NCI-H1105 (cell line): Measurements from ENCODE around the gene CYBC1.

Experiments used
- DNase-seq: peaks from one replicate; lab custom pipeline; 2025; lab: John Stamatoyannopoulos, UW

CYBC1 gene

GRCh38 chr17:82450357-82451106, at the start of gene CYBC1:
CYBC1 (minus strand) TSS chr17:82450752; CDS start chr17:82449254, 1,498 bp downstream.
- peak; percentile 81 for DNase-seq

DNA sequence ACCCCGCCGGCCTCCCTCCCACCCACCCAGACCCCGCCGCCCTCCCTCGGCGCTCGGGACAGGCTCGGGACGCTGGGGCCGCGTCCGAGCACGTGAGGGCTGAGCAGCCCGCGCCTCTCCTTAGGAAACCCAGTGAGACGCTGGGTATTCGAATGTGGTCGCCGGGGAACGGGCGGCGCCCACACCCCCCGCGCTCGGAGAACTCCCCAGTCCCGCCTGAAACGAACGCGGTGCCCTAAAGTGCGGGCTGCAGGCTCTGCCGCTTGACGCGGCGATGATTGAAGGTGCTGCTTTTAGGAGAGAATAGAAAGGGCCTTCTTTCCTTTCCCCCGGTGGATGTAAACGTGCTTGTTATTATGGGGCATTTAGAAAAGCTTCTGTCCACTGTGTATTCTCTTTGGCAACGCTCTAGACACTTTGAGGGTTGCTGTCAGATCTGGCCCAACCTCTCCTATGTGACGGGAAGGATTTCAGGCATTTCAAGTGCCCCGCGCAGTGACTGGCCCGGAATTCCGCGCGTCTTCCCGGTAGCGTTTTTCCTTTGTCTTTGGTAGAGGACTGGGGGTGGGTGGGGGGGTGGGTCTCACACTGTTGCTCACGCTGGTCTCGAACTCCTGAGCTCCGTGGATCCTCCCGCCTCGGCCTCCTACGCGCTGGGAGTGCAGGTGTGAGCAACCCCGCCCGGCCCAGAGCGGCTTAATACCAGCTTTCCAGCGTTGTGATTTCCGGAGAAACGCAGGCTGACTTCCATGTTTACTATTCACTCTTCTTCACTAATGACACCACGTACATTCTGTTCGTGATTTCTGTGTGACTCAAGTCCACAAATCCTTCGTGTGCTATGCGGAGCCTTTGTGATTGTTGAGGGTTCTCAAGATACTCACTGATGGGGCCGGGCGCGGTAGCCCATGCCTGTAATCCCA, 47.2 kb upstream of the CYBC1 start:
- DNase-seq: no peak

DNA sequence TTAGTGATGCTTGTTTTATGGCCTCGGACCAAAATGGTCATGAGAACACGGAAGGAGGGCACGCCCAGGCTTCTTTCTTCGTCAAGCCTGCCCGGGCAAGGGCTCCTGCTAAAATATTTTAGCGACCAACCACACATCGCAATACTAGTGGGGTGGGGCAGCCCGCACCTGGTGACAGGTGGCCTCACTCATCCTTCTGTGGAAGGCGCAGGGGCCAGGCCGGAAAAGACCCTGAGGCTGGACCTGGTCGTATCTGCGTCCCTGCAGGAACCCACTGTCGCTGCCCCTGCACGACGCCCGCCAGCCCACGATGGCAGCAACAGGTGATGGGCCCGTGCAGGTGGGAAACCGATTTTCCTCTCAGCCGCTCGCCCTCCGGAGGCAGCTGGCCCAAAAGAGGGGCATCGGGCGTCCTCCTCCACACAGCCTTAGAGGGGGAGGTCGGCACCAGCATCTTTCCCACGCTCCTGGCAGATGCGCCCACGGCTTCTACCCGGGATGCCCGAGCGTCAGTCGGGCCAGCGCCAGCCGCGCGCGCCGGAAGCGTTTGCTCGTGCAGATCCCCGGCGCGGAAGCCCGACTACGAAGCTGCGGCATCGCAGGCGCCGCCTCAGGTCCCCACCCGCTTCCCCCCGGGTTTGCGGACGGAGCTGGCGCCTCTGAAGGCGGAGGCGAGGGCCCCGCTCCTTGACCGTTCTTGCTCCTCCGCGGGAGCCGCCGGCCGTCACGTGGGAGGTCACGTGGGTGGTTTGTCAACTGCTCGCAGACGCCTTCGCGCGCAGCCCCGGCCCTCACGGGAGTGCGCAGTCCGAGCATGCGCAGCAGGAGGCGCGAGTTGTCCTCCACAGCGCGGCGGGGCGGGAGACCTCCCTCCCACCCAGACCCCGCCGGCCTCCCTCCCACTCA, 46.2 kb upstream of the CYBC1 start:
- peak; percentile 93 for DNase-seq

GRCh38 chr17:82495844-82496528, 45.4 kb upstream of the CYBC1 start:
- no peak for DNase-seq

DNA sequence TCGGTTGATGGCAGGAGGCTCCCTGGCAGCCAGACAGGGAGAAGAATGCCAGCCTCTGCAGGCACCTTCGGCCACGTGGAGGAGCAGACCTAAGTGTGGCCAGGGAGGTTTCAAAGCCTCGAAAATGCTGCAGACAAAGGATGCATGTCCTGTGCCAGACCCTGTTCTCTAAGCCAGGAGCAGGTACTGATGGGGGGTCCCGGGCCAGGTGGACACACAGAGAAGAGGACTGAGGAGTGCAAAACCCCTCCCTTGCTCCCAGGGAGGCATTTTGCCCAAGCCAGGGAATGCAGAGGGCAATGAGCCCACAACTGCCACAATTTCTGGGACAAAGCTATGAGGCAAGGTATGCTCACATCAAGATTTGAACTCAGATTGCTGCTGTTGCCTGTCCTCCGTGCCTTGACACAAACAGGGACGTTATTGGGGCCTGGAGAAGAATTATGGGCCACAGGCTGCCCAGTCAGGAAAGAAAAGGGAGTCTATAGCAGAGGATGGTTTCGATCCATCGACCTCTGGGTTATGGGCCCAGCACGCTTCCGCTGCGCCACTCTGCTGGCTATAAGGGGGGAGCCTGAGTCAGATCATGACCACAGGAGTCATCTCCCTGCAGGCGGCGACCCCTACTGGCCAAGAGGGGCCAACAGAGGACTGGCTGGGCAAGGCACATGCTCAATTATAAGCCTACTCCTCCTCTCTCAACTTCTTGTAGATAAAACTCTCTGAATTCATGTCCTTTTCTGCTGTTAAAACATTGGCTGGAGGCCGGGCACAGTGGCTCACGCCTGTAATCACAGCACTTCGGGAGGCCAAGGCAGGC, 43.9 kb upstream of the CYBC1 start:
- peak; percentile 31 for DNase-seq

- no peak for DNase-seq
Measured at GRCh38 chr17:82493226-82493781, 42.8 kb upstream of the CYBC1 start.

DNA sequence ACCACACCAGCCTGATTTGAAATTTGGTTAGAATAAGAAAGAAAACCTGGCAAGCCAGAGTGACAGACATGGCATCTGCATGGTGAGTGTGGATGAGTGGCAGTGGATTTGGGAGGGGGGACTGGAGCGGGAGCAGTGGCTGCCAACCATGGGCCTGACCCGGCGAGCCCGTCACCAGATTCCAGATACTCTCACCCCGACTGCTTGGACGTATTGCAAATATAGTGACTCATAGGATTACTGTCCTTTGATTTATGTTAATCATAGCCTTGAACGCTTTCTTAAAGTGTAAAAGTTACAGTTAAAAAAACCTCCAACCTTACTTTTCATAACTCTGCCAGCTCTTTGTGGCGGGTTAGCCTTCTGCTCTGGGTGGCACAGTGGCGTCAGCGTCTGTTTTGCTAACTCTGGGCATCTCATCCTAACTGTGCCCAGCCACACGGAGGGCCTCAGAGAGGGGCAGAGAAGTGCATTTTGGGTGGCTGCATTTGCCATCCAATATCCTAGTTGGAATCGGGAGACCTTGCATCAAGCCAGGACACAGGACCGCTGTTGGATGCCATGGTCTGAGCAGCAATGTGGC, 42.2 kb upstream of the CYBC1 start:
- no peak for DNase-seq

DNA sequence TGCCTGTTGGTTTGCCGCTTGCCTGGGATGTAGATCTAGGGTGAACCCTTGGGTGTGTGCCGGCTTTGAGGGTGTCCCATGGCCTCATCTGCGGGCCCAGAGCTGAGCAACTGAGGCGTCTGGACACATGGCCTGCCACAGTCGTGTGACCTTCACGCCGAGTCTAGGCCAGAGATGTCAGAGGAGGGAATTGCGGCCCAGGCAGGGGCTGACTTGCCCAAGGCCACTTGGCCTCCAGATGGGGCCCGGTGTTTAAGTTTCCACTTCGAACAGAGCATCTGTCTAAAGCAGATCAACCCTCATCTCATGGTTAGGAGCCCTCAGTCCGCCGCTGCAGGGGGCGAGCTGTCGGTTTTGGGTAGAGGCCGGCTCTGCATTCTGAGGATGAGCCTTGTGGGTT, 41.0 kb upstream of the CYBC1 start:
- no peak for DNase-seq

DNA sequence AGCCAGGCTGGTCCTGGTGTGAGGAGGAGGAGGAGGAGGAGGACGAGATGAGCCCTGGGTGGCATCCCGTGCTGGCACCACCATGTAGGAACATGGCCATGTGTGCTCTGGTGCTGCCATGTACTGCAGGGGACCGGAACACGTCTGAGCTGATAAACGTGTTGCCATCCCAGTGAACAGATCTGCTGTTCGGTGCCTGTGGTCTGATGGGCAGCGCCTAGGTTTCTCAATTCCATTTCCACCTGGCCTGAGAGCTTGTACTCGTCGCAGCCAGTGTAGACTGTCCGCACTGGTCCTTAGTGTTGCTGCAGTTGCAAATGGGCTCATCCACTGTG, 40.6 kb upstream of the CYBC1 start:
- no peak for DNase-seq

DNA sequence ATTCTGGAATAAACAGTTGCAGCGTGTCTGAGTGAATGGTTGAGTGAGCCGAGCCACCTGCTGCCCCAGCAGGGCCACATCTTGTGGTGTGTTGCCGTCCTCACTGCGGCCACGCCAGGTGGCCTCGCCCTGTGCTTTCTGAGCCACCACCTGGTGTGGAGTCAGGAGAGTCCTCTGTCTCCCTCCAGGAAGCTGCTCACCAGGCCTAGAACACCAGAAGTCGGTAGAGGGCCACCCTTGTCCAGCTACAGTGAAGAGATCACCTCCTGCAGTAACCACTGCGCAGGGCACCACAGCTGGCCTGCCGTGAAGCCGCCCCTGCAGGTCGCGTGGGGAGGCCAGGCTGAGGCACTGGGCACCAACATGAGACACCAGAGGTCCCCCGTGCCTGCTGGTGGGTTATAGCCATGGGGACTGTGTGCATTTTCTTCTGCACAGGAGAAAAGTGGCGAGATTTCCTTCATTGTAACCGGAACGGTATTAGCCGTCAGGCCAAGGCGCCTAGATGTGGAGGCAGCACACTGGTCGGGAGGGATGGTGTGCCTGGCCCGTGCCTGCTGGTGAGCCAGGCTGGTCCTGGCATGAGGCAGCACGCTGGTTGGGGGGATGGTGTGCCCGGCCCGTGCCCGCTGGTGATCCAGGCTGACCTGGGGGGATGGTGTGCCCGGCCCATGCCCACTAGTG, 40.1 kb upstream of the CYBC1 start:
- no peak for DNase-seq

DNA sequence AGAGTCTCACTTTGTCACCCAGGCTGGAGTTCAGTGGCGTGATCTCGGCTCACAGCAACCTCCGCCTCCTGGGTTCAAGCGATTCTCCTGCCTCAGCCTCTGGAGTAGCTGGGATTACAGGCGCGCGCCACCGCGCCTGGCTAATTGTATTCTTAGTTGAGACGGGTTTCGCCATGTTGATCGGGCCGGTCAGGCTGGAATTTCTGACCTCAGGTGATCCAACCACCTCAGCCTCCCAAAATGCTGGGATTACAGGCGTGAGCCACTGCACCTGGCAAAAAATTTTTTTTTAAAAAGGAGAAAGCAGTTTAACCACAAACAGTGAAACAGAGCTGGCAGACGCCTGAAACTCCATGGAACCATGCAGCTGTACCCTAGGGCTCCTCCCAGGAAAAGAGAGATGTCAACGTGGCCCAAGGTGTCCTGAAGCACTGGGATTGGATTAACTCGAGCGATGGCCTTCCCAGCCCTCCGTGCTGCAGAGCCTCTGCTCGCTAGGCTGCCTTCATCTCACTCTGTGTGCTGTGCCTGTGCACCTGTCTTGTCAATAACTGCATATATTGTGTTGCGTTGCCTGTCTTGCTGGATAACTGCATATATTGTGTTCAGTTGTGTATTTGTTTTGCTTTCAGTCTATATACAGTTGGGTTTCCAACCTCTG, 39.4 kb upstream of the CYBC1 start:
- no peak for DNase-seq

- no peak for DNase-seq
Measured at GRCh38 chr17:82489117-82489516, 38.6 kb upstream of the CYBC1 start.

DNA sequence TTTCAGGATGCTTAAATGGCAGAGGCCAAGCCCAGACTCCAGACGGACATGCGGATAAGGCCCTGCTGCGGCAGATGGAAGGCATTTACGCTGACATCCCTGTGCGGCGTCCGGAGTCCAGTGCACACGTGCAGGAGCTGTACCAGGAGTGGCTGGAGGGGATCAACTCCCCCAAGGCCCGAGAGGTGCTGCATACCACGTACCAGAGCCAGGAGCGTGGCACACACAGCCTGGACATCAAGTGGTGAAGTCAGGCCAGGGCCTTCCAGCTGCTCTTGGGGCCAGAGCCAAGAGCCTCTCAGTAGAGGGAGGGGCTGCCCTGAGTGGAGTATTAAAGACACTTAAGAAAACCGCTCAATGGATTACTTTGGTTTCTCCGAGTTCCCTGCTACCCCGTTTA, 37.4 kb upstream of the CYBC1 start:
- DNase-seq: no peak

- no peak for DNase-seq
Measured at GRCh38 chr17:82486231-82487094, 35.9 kb upstream of the CYBC1 start.

DNA sequence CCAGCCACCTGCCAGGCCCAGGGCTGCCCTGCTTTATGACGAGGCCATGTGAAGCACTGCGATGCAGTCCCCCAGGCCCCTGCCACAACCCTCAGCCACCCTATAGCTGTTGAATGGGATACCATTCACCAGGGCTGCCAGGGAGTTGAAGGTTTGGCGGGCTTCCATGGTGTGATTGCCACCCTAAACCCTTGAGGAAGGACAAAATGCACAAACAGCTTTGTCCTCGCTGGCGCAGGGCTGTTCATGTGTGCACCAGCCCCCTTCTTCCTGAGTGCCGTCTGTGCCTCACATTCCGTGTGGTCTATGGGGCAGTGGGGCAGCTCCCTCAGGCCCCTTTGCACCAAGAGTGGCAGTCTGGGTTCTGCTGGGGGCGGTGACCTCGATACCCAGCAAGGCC, 33.3 kb upstream of the CYBC1 start:
- no peak for DNase-seq

DNA sequence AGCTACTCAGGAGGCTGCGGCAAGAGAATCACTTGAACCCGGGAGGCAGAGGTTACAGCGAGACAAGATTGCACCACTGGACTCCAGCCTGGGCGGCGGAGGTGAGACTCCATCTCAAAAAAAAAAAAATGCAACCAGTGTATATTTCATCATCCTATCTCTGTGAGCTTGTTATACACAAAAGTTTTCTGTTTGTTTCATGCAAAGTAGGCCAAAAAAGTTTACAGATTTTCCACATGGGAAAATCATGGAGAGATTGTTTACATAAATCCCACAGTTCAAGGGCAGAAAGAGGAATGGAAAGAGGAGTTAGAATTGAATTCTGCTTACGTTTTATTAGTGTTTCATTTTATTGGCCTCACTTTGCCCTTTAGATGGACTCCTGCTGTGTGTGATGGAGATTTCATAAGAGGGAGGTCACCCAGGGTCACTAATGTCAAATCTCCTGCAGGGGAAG, 32.7 kb upstream of the CYBC1 start:
- no peak for DNase-seq

DNA sequence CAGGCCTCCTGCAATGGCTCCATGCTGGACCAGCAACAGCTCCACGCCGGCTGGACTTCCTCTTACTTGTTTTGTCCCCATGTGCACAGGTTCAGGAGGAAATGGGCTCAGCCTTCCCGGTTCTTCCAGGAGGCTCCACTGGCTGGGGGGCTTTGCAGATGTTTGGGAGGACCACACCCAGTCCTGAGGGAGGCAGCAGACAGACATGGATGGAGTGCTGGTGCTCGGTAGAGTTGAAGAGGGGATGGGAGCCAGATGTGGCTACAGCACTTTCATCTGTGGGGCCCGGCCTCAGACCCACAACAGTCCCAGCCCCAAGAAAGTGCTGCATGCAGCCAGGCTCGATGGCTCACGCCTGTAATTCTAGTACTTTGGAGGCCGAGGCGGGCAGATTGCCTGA, 29.8 kb upstream of the CYBC1 start:
- DNase-seq: no peak

DNA sequence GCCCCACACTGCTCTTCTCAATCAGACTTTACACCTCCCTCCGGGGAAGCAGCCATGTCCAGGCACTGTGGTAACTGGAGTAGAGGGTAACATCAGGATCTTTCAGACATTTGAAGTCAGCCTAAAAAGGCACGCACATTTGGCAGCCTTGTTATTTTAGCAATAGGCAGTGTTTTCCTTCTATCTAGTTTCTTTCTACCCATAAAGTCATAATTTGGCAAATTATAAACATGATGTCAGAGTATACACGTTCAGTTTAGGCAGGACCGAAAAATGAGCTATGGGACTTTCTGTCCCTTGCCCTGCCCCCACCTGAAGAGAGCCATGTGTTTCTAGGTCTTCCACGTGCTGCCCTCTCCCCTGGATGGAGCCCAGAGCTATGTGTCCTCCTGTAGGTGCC, 29.1 kb upstream of the CYBC1 start:
- DNase-seq: no peak
